Esophagus muscularis mucosa (tissue), 4 donors: ENCODE results near the gene KRTAP9-4.

Experiments
- CTCF ChIP-seq, 3 experiments: fragments of 200-600 bp in 2 of 3; fragments of 450-650 bp in 1 of 3; sonication (generic) in 2 of 3; IDR thresholded peaks; one replicate each; pipeline ENCODE4 v1.5.1; 2017 to 2019; ENCODE audit warnings: antibody characterized with exemption in 3 of 3, mild to moderate bottlenecking in 2 of 3, moderate library complexity in 1 of 3
- EP300 ChIP-seq: sonication (generic); formaldehyde crosslinking; IDR thresholded peaks from one replicate; pipeline ENCODE4 v1.6.1; 2017; ENCODE audit warnings: antibody characterized with exemption
- POLR2A ChIP-seq: fragments of 450-650 bp; IDR thresholded peaks from one replicate; pipeline ENCODE4 v1.6.1; 2017; ENCODE audit warnings: antibody characterized with exemption, moderate library complexity, mild to moderate bottlenecking, low read depth

- no peak for TF ChIP-seq CTCF (IDR thresholded peaks at IDR 0.05)
- no peak for TF ChIP-seq EP300
- no peak for TF ChIP-seq POLR2A
Observed at GRCh38 chr17:41254861-41255260, 5.4 kb downstream of the KRTAP9-4 start.
